OCI-LY7 (cell line): ENCODE measurements around the gene SND1.

ENCODE experiments used
- EZH2phosphoT487 ChIP-seq: fragments of 200-600 bp; sonication (generic); IDR thresholded peaks from 2 replicates; pipeline ENCODE4 v1.6.1; 2018; ENCODE audit warnings: low read depth, borderline replicate concordance, mild to moderate bottlenecking, mixed run types, antibody characterized with exemption, low read length, moderate library complexity, mixed read lengths
- TF ChIP-seq, protein P1 (sequence below): fragments of 200-600 bp; sonication (generic); conservative IDR thresholded peaks from 2 replicates; pipeline ENCODE4 v1.5.1; 2014; ENCODE audit warnings: mild to moderate bottlenecking, antibody characterized with exemption, low read length, moderate library complexity, mixed read lengths

DNA sequence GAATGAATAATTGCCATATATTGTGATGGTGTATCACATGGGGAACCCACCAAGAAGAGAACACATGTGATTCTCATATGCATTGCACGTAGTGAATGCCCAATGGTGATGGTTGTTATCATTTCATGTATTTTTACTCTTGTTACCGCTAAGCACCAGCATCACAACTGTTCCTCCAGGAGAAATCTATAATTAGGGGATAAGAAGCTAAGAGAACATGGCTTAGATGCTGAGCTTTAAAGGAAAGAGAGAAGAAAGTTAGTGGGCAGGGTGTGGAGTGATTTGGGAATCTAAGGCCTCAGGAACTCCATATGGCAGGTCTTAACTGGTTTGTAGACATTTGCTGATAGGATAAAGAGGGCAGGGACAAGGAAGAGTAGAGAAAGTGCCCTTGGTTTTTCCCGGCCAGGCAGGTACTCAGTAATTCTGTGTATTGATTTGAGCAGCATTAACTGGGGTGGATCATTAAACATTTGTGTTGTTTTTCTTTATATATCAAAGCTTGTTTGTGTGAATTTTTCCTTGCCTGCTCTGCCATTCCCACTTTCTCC lies 233.3 kb downstream of the SND1 start:
- TF ChIP-seq, protein P1, sequence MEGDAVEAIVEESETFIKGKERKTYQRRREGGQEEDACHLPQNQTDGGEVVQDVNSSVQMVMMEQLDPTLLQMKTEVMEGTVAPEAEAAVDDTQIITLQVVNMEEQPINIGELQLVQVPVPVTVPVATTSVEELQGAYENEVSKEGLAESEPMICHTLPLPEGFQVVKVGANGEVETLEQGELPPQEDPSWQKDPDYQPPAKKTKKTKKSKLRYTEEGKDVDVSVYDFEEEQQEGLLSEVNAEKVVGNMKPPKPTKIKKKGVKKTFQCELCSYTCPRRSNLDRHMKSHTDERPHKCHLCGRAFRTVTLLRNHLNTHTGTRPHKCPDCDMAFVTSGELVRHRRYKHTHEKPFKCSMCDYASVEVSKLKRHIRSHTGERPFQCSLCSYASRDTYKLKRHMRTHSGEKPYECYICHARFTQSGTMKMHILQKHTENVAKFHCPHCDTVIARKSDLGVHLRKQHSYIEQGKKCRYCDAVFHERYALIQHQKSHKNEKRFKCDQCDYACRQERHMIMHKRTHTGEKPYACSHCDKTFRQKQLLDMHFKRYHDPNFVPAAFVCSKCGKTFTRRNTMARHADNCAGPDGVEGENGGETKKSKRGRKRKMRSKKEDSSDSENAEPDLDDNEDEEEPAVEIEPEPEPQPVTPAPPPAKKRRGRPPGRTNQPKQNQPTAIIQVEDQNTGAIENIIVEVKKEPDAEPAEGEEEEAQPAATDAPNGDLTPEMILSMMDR: no peak
- no peak for TF ChIP-seq EZH2phosphoT487
